ENCODE data around the gene NFKB2. TPM values are rescaled to one million over a fixed set of nuclear protein-coding genes. Genes with fewer than 3 reads are reported as not detected.

Gene NFKB2
- polyA plus RNA-seq, 1 donor: 22.7 TPM

DNA sequence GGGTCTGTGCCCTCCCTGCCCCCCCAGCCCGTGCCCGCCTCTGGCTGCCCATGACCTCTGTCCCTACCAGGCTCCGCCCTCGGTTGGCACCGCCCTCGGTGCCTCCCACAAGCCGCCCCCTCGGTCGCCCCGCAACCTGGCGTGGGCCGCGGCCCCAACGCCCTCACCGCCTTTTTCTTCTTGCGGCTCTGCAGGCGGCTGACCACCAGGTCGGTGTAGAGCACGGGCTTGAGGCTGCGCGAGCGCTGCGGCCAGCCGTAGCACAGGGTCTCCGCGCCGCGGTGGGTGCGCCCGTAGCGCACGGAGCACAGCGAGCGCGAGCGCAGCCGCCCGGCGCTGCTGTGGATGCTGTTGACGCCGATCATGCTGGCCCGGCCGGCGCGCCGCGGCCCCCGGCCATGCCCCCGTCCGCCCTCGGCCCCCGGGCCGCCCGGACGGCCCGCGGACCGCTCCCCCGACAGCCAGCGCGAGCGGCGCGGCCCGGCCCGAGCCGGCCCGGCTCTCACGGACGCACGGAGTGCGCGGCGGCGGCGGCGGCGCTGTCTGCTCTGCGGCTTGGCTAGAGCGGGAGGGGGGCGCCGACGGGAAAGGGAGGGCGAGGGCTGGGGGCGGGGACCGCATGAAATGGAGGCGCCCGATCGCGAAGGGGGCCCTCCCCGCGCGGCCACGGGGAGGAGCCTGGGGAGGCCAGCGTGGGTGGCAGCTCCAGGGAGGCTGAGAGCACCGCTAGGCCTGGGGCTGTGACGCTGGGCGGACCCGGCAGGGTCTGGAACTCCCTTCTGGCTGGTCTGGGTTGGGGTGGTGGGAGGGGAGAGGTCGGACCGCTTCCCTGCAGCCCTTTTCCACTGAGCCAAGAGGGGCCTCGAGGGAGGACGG, 13.5 kb downstream of the NFKB2 start:
- H3K4me3 ChIP-seq (ENCODE audit: low read length): peak overlapping the region; percentile 49
- peak overlapping the region; percentile 80 for H3K27ac ChIP-seq (ENCODE audit: low read length)
- H3K36me3 ChIP-seq (ENCODE audit: control insufficient read depth, insufficient read depth, low read length): peaks cover 16% of the 10 kb centered on the region
- H3K27me3 ChIP-seq (ENCODE audit: control insufficient read depth, insufficient read depth, low read length): peaks cover 61% of the 10 kb centered on the region
- H3K4me1 ChIP-seq (ENCODE audit: control insufficient read depth, insufficient read depth, low read length): peaks cover 29% of the 10 kb centered on the region
- peaks cover 3% of the 10 kb centered on the region for H3K9me3 ChIP-seq (ENCODE audit: control insufficient read depth, low read depth, low read length)
- DNase-seq: peak; percentile 66 to 70
- no CpG with 5 or more reads among the region's 103 CpGs for WGBS (ENCODE audit: insufficient coverage, low lambda C conversion rate)

DNA sequence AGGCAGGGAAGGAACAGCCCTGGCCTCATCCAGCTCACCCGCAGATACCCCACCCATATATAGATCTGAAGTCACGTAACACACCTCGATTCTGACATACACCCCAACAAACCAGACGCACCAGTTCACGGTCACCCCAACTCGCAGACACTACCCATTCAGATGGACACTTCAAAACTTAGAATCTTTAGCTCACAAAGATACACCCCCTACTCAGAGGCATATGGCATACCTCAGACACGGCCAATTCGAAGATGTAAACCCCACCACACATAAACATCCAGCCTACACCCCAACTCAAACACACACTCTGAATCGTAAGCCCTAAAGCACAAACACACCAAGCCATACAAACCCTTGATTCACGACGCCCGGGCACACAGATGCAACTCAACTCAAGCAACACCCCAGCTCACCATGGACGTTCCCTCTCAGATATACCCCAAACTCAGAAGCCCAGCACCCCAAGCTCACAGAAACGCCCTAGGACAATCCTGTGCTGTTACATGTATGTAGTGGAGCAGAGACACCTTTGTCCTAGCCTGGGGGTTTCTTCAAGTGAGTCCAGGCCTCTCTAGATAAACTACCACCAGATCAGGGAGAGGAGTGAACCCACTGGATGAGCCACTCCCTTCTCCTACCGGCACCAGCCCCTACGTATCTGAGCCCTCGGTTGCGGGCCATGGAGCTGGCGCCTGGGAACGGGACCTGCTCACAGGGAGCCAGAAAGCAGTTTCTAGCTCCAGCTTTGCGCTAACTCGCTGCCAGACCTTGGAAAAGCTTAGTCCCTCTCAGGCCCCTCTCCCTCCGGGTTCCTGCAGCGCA, 14.3 kb downstream of the NFKB2 start:
- DNase-seq: no peak
- H3K27me3 ChIP-seq (ENCODE audit: control insufficient read depth, insufficient read depth, low read length): peaks cover 64% of the 10 kb centered on the region
- peaks cover 9% of the 10 kb centered on the region for H3K36me3 ChIP-seq (ENCODE audit: control insufficient read depth, insufficient read depth, low read length)
- H3K27ac ChIP-seq (ENCODE audit: low read length): peak overlapping the region; percentile 80
- 40% methylated on average over 2 of the region's 24 CpGs for WGBS (ENCODE audit: insufficient coverage, low lambda C conversion rate)
- H3K4me1 ChIP-seq (ENCODE audit: control insufficient read depth, insufficient read depth, low read length): peaks cover 29% of the 10 kb centered on the region
- H3K9me3 ChIP-seq (ENCODE audit: control insufficient read depth, low read depth, low read length): peaks cover 6% of the 10 kb centered on the region
- H3K4me3 ChIP-seq (ENCODE audit: low read length): peak overlapping the region; percentile 49

GRCh38 chr10:102410429-102411073, 15.0 kb downstream of the NFKB2 start:
- Histone ChIP-seq H3K4me3 (ENCODE audit: low read length) (peak overlapping the region; percentile 49), H3K27me3 (ENCODE audit: control insufficient read depth, insufficient read depth, low read length) (peaks cover 64% of the 10 kb centered on the region), H3K4me1 (ENCODE audit: control insufficient read depth, insufficient read depth, low read length) (peaks cover 29% of the 10 kb centered on the region), H3K9me3 (ENCODE audit: control insufficient read depth, low read depth, low read length) (peaks cover 8% of the 10 kb centered on the region), H3K27ac (ENCODE audit: low read length) (peak overlapping the region; percentile 80), H3K36me3 (ENCODE audit: control insufficient read depth, insufficient read depth, low read length) (peaks cover 2% of the 10 kb centered on the region)
- WGBS (ENCODE audit: insufficient coverage, low lambda C conversion rate): no CpG with 5 or more reads among the region's 48 CpGs
- peak in 1 of 2 donors; percentile 52 for DNase-seq

GRCh38 chr10:102411341-102412255, 16.1 kb downstream of the NFKB2 start:
- Histone ChIP-seq H3K27me3 (ENCODE audit: control insufficient read depth, insufficient read depth, low read length) (peaks cover 64% of the 10 kb centered on the region), H3K27ac (ENCODE audit: low read length) (peak overlapping the region; percentile 80), H3K4me3 (ENCODE audit: low read length) (no peak overlapping the region), H3K36me3 (ENCODE audit: control insufficient read depth, insufficient read depth, low read length) (peaks cover 2% of the 10 kb centered on the region), H3K4me1 (ENCODE audit: control insufficient read depth, insufficient read depth, low read length) (peaks cover 33% of the 10 kb centered on the region), H3K9me3 (ENCODE audit: control insufficient read depth, low read depth, low read length) (peaks cover 8% of the 10 kb centered on the region)
- no CpG with 5 or more reads among the region's 14 CpGs for WGBS (ENCODE audit: insufficient coverage, low lambda C conversion rate)
- DNase-seq: no peak

DNA sequence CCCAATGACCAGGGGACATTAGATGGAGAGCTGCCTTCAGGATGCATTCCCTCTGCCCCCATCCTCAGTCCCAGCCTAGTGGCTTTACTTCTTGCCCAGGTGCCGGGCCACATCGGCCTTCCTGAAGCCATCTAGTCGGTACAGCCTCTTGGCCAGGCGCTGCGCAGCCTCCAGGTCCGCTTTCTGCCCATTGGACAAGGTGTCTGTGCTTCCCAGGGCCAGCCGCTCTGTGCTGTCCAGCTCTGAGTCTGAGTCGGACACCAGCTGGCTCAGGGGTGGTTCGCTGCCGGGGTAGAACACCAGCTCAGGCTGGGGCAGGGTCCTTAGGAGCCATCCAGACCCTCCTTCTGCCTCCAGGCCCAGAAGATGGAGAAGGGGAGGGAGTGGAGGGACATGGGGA, 16.8 kb downstream of the NFKB2 start:
- WGBS (ENCODE audit: insufficient coverage, low lambda C conversion rate): no CpG with 5 or more reads among the region's 10 CpGs
- Histone ChIP-seq H3K36me3 (ENCODE audit: control insufficient read depth, insufficient read depth, low read length) (peaks cover 2% of the 10 kb centered on the region), H3K27ac (ENCODE audit: low read length) (no peak overlapping the region), H3K4me1 (ENCODE audit: control insufficient read depth, insufficient read depth, low read length) (peaks cover 40% of the 10 kb centered on the region), H3K4me3 (ENCODE audit: low read length) (no peak overlapping the region), H3K27me3 (ENCODE audit: control insufficient read depth, insufficient read depth, low read length) (peaks cover 66% of the 10 kb centered on the region), H3K9me3 (ENCODE audit: control insufficient read depth, low read depth, low read length) (peaks cover 8% of the 10 kb centered on the region)
- no peak for DNase-seq

DNA sequence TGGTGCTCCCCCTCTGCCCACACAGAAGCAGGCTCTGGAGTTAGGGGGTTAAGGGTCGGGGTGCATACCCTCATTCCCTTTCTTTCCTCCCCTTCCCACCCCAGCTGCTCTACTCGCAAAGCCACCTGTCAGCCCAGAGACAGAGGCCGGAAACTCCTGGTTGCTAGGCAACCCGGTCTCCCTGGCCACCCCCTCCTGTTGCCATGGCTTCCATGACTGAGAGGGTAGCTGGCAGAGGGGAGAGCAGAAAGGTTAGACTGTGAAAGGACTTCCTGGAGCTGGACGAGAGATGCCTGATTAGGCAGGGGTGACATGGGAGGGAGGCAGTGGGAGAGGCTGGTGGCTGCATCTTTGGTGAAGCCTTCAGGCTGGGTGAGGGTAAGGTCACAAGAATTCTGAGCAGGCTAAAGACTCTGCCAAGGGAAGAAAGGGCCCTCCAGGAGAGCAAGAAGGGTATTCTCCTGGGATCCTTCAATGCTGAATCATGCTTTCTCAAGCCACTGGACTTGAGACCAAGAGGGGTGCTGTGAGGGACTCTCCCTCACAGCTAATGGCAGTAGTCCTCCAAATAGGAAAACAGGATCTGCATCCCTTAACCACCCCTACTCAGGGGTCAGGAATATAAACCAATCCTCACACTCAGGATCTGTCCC, 17.7 kb downstream of the NFKB2 start:
- H3K27me3 ChIP-seq (ENCODE audit: control insufficient read depth, insufficient read depth, low read length): peaks cover 58% of the 10 kb centered on the region
- H3K27ac ChIP-seq (ENCODE audit: low read length): no peak overlapping the region
- H3K4me3 ChIP-seq (ENCODE audit: low read length): no peak overlapping the region
- H3K9me3 ChIP-seq (ENCODE audit: control insufficient read depth, low read depth, low read length): peaks cover 8% of the 10 kb centered on the region
- DNase-seq: no peak
- H3K4me1 ChIP-seq (ENCODE audit: control insufficient read depth, insufficient read depth, low read length): peaks cover 42% of the 10 kb centered on the region
- no CpG with 5 or more reads among the region's 5 CpGs for WGBS (ENCODE audit: insufficient coverage, low lambda C conversion rate)
- peaks cover 2% of the 10 kb centered on the region for H3K36me3 ChIP-seq (ENCODE audit: control insufficient read depth, insufficient read depth, low read length)

DNA sequence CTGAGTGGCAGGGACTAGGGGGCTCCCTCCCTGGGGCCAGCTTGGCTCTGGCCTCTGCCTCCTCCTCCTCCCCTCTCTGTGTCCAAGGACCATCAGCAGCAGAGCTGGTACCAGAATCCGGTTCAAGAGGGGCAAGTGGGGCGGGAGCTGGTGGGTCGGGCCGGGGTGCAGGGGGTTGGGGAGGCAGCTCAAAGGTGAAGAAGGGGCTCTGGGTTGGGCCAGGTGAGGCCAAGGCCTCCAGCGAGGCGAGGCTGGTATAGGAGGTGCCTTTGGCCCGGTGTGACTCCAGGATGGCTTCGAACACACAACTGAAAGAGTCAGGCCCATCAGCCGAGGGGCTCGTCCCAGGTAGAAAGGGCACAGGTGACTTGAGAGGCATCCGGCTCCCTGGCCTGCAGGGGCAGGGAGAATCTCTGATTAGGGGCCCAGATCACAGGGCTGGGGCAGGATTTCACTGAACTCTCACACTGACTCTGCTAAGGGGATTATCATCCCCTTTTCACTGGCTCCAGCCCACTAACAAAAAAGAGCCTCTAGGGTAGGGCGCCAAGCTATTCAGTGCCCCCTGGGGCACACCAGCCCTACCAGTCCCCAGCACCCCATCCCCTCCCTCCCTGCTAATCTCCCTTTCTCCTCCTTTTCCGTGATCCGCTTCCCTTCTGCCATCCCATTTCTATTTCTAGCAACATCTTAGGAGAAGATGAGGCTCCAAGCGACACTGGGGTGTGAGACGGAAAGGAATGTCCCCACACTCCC, 18.5 kb downstream of the NFKB2 start:
- H3K27me3 ChIP-seq (ENCODE audit: control insufficient read depth, insufficient read depth, low read length): peaks cover 58% of the 10 kb centered on the region
- 78% methylated on average over 3 of the region's 16 CpGs for WGBS (ENCODE audit: insufficient coverage, low lambda C conversion rate)
- H3K9me3 ChIP-seq (ENCODE audit: control insufficient read depth, low read depth, low read length): peaks cover 10% of the 10 kb centered on the region
- no peak for DNase-seq
- H3K4me1 ChIP-seq (ENCODE audit: control insufficient read depth, insufficient read depth, low read length): peaks cover 44% of the 10 kb centered on the region
- no peak overlapping the region for H3K27ac ChIP-seq (ENCODE audit: low read length)
- peak overlapping the region; percentile 46 for H3K4me3 ChIP-seq (ENCODE audit: low read length)
- peaks cover 2% of the 10 kb centered on the region for H3K36me3 ChIP-seq (ENCODE audit: control insufficient read depth, insufficient read depth, low read length)

DNA sequence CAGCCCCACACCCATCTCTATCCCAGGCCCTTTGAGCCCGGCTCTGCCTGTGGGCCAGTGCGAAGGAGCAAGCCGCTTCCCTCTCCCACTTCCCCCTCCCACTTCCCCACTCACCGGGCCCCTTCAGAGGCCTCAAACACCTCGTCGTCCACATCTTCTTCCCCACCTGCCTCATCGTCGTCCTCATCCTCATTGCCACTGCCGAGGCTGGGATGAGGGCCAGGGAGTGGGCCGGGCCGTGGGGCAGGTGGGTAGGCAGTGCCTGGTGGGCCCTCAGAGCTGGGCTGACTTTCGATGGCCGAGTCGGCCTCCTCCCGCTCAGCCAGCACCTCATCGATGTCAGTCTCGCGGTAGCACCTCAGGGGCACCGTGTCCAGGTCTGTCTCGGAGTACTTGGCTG, 19.2 kb downstream of the NFKB2 start:
- H3K27ac ChIP-seq (ENCODE audit: low read length): no peak overlapping the region
- no peak for DNase-seq
- peak overlapping the region; percentile 46 for H3K4me3 ChIP-seq (ENCODE audit: low read length)
- no CpG with 5 or more reads among the region's 20 CpGs for WGBS (ENCODE audit: insufficient coverage, low lambda C conversion rate)
- H3K9me3 ChIP-seq (ENCODE audit: control insufficient read depth, low read depth, low read length): peaks cover 7% of the 10 kb centered on the region
- peaks cover 45% of the 10 kb centered on the region for H3K4me1 ChIP-seq (ENCODE audit: control insufficient read depth, insufficient read depth, low read length)
- peaks cover 54% of the 10 kb centered on the region for H3K27me3 ChIP-seq (ENCODE audit: control insufficient read depth, insufficient read depth, low read length)
- H3K36me3 ChIP-seq (ENCODE audit: control insufficient read depth, insufficient read depth, low read length): peaks cover 2% of the 10 kb centered on the region

GRCh38 chr10:102416283-102416682, 20.8 kb downstream of the NFKB2 start:
- peak overlapping the region; percentile 46 for H3K4me3 ChIP-seq (ENCODE audit: low read length)
- H3K27me3 ChIP-seq (ENCODE audit: control insufficient read depth, insufficient read depth, low read length): peaks cover 39% of the 10 kb centered on the region
- H3K9me3 ChIP-seq (ENCODE audit: control insufficient read depth, low read depth, low read length): peaks cover 7% of the 10 kb centered on the region
- DNase-seq: peak; percentile 88 to 92
- peaks cover 2% of the 10 kb centered on the region for H3K36me3 ChIP-seq (ENCODE audit: control insufficient read depth, insufficient read depth, low read length)
- no CpG with 5 or more reads among the region's 9 CpGs for WGBS (ENCODE audit: insufficient coverage, low lambda C conversion rate)
- peak overlapping the region; percentile 88 for H3K27ac ChIP-seq (ENCODE audit: low read length)
- peaks cover 38% of the 10 kb centered on the region for H3K4me1 ChIP-seq (ENCODE audit: control insufficient read depth, insufficient read depth, low read length)

Data from large intestine (tissue), 3 donors.